Myocyte (in vitro differentiated cells): ENCODE measurements around the gene GBF1. TPM values are rescaled to one million over a fixed set of nuclear protein-coding genes. Genes with fewer than 3 reads are reported as not detected.
"Not testable (repeated sequence)": the region's sequence is repeated elsewhere in the genome, so short reads cannot be mapped to it uniquely, and the experiment has no call there.

Source experiments
- DNase-seq: peaks from one replicate; pipeline ENCODE4 v3.0.0-alpha.2; 2012; ENCODE audit warnings: low read depth
- polyA plus RNA-seq: library from polyadenylated mRNA; unstranded; fragments of >200 nt; gene quantifications from one replicate; pipeline ENCODE4 v1.2.1, GENCODE V29; 2012; ENCODE audit warnings: missing spikeins
- total RNA-seq: library from RNA; depleted of rRNA; stranded (reverse); fragments of >200 nt; gene quantifications from 2 replicates; pipeline ENCODE4 v1.2.3, GENCODE V29; 2014

GBF1 gene
- total RNA-seq: 62.8 and 63.6 TPM in 2 replicates
- 51.7 TPM for polyA plus RNA-seq

- DNase-seq: peak; percentile 100
These were observed at the start of gene GBF1 for GRCh38 chr10:102245082-102245931. TSS of gene GBF1 (plus strand) at chr10:102245532. CDS start at chr10:102258939, 13,407 bp downstream.

- DNase-seq: peak; percentile 91
These were observed 48.4 kb upstream of the GBF1 start for GRCh38 chr10:102196893-102197292.

- DNase-seq: no peak
These were observed 47.3 kb upstream of the GBF1 start for GRCh38 chr10:102198027-102198426.

GRCh38 chr10:102200751-102201640 is 44.3 kb upstream of the GBF1 start:
- DNase-seq: no peak

GRCh38 chr10:102202386-102202785 is 42.9 kb upstream of the GBF1 start:
- DNase-seq: no peak

- no peak for DNase-seq
These were observed 36.9 kb upstream of the GBF1 start for GRCh38 chr10:102208311-102209035.

GRCh38 chr10:102211615-102212299 is 33.6 kb upstream of the GBF1 start:
- no peak for DNase-seq

- DNase-seq: not testable (repeated sequence)
These were observed 31.7 kb upstream of the GBF1 start for GRCh38 chr10:102213599-102213998.

- DNase-seq: no peak
These were observed 26.0 kb upstream of the GBF1 start for GRCh38 chr10:102219370-102219769.

- no peak for DNase-seq
These were observed 24.7 kb upstream of the GBF1 start for GRCh38 chr10:102220612-102221011.

- DNase-seq: no peak
These were observed 22.5 kb upstream of the GBF1 start for GRCh38 chr10:102222797-102223196.

GRCh38 chr10:102225646-102226541 is 19.4 kb upstream of the GBF1 start, which contains the start of gene ELOVL3:
TSS of gene ELOVL3 (plus strand) at chr10:102226299. CDS start at chr10:102226549, 250 bp downstream.
- DNase-seq: peak; percentile 94

- no peak for DNase-seq
These were observed 18.8 kb upstream of the GBF1 start for GRCh38 chr10:102226542-102226870.

GRCh38 chr10:102227050-102227449 is 18.3 kb upstream of the GBF1 start:
- peak; percentile 55 for DNase-seq

GRCh38 chr10:102229810-102230263 is 15.5 kb upstream of the GBF1 start:
- peak; percentile 71 for DNase-seq

- peak; percentile 52 for DNase-seq
These were observed 15.0 kb upstream of the GBF1 start for GRCh38 chr10:102230264-102230860.

- DNase-seq: no peak
These were observed 14.4 kb upstream of the GBF1 start for GRCh38 chr10:102230861-102231356.

- DNase-seq: no peak
These were observed 13.7 kb upstream of the GBF1 start for GRCh38 chr10:102231357-102232318.
